GM23248 (cell line): Measurements from ENCODE around the gene CST9. TPM values are rescaled to one million over a fixed set of nuclear protein-coding genes. Genes with fewer than 3 reads are reported as not detected.
"Not testable (repeated sequence)": the region's sequence is repeated elsewhere in the genome, so short reads cannot be mapped to it uniquely, and the experiment has no call there.

Experiments
- DNase-seq: peaks from one replicate; pipeline ENCODE4 v3.0.0-alpha.2; 2015
- H2AFZ ChIP-seq: fragments of 200-600 bp; sonication (generic); 2 replicates; pipeline ENCODE4 v1.6.1; 2016; ENCODE audit warnings: antibody characterized with exemption
- H3F3A ChIP-seq: fragments of 200-600 bp; sonication (generic); 2 replicates; pipeline ENCODE4 v1.6.1; 2016; ENCODE audit warnings: mild to moderate bottlenecking, antibody characterized with exemption, mixed run types; ENCODE audit not compliant: insufficient read depth
- H3K27ac ChIP-seq: fragments of 200-600 bp; sonication (generic); 2 replicates; pipeline ENCODE4 v1.5.1; 2016; ENCODE audit warnings: mild to moderate bottlenecking
- H3K27me3 ChIP-seq: fragments of 200-600 bp; sonication (generic); replicated peaks from 2 replicates; pipeline ENCODE4 v1.6.1; 2016; ENCODE audit warnings: mild to moderate bottlenecking; ENCODE audit not compliant: insufficient read depth
- H3K36me3 ChIP-seq: fragments of 200-600 bp; sonication (generic); 2 replicates; pipeline ENCODE4 v1.6.1; 2016; ENCODE audit warnings: low read depth, mild to moderate bottlenecking
- H3K4me1 ChIP-seq: fragments of 200-600 bp; sonication (generic); 2 replicates; pipeline ENCODE4 v1.6.1; 2016; ENCODE audit warnings: mild to moderate bottlenecking; ENCODE audit not compliant: insufficient read depth
- H3K4me2 ChIP-seq: fragments of 200-600 bp; sonication (generic); one replicate; pipeline ENCODE4 v1.6.1; 2016; ENCODE audit warnings: mild to moderate bottlenecking; ENCODE audit not compliant: unreplicated experiment
- H3K4me3 ChIP-seq: fragments of 200-600 bp; sonication (generic); 2 replicates; pipeline ENCODE4 v1.5.1; 2016; ENCODE audit warnings: mild to moderate bottlenecking
- H3K79me2 ChIP-seq: fragments of 200-600 bp; sonication (generic); 2 replicates; pipeline ENCODE4 v1.6.1; 2016; ENCODE audit warnings: mild to moderate bottlenecking; ENCODE audit not compliant: insufficient read depth
- H3K9ac ChIP-seq: fragments of 200-600 bp; sonication (generic); 2 replicates; pipeline ENCODE4 v1.6.1; 2016; ENCODE audit warnings: mild to moderate bottlenecking
- H3K9me2 ChIP-seq: fragments of 200-600 bp; sonication (generic); 2 replicates; pipeline ENCODE4 v1.6.1; 2016; ENCODE audit warnings: mixed run types, mild to moderate bottlenecking, moderate library complexity; ENCODE audit not compliant: insufficient read depth
- H3K9me3 ChIP-seq: fragments of 200-600 bp; sonication (generic); one replicate; pipeline ENCODE4 v1.6.1; 2017; ENCODE audit warnings: low read depth
- H4K20me1 ChIP-seq: fragments of 200-600 bp; sonication (generic); 2 replicates; pipeline ENCODE4 v1.6.0; 2016; ENCODE audit not compliant: insufficient read depth
- EZH2 ChIP-seq: fragments of 200-600 bp; sonication (generic); IDR thresholded peaks from 2 replicates; pipeline ENCODE4 v1.6.1; 2018; ENCODE audit warnings: antibody characterized with exemption, mild to moderate bottlenecking; ENCODE audit not compliant: insufficient read depth, poor library complexity, severe bottlenecking
- EZH2phosphoT487 ChIP-seq: fragments of 200-600 bp; sonication (generic); IDR thresholded peaks from 2 replicates; pipeline ENCODE4 v1.6.1; 2018; ENCODE audit warnings: antibody characterized with exemption, moderate library complexity, mild to moderate bottlenecking, low read depth; ENCODE audit not compliant: insufficient read depth
- WGBS, 2 experiments: methylation state at CpG; one replicate each; pipeline ENCODE4 v1.1.6; 2015 to 2017; ENCODE audit warnings: low lambda C conversion rate in 2 of 2, low coverage in 1 of 2; ENCODE audit errors: missing lambda C conversion rate in 2 of 2; 5-methylcytosine and 5-hydroxymethylcytosine counted together
- in situ Hi-C: fragments of 300-500 bp; cut with MboI; formaldehyde crosslinking; loops from 2 replicates; pipeline ENCODE4 v1.15.0; 2020
- polyA plus RNA-seq: library from polyadenylated mRNA; unstranded; fragments of >200 nt; fragmentation: Nextera tagmentation; extraction: Ambion mirVana; gene quantifications from 2 replicates; pipeline ENCODE4 v1.2.1, GENCODE V29; 2016
- total RNA-seq: library from RNA; depleted of rRNA; stranded (reverse); fragments of >200 nt; shearing (Covaris generic); gene quantifications from 2 replicates; pipeline ENCODE4 v1.2.3, GENCODE V29; 2014

CST9 gene
- total and polyA plus RNA-seq, 2 experiments from 2014 or later: not detected

GRCh38 chr20:23582293-23582692 lies 23.4 kb downstream of the CST9 start:
- TF ChIP-seq EZH2 (no peak), EZH2phosphoT487 (no peak)
- Histone ChIP-seq H3K27me3 (0 out of 2 replicates have a peak, but pooled peaks cover 8% of the 10 kb centered on the region), H3K27ac (no peak overlapping the region), H3K36me3 (no peaks in the 10 kb centered on the region), H3K9me3 (no peaks in the 10 kb centered on the region), H3K9me2 (no peaks in the 10 kb centered on the region), H3F3A (no peaks in the 10 kb centered on the region), H4K20me1 (no peaks in the 10 kb centered on the region), H3K4me1 (no peaks in the 10 kb centered on the region), H3K79me2 (no peaks in the 10 kb centered on the region), H3K4me3 (no peak overlapping the region), H3K9ac (no peak overlapping the region), H2AFZ (no peak overlapping the region), H3K4me2 (no peak overlapping the region)
- DNase-seq: no peak
- in situ Hi-C loops: no loop called here
- WGBS, 2 experiments: 12 to 20% methylated on average over 1 of the region's 1 CpG

DNA sequence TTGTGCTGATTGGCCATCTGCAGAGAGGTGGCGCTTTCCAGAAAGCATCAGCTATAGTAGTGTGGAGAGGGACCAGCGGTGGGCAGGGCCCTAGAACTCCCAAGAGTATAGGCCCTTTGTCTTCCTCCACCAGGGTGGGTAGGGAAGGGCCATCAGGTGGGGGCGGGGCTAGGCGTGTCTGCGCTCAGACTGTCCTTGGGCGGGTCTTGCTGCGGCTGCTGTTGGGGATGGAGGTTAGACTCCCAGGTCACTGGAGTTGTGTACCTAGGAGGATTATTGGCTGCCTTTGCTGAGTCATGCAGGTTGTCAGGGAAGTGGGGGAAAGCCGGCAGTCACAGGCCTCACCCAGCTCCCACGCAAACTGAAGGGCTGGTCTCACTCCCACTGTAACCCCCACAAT lies 23.9 kb downstream of the CST9 start:
- H3F3A ChIP-seq, H3K79me2 ChIP-seq, H3K27ac ChIP-seq, H4K20me1 ChIP-seq, H2AFZ ChIP-seq, H3K9ac ChIP-seq, H3K4me1 ChIP-seq, in situ Hi-C loops, H3K36me3 ChIP-seq, H3K9me2 ChIP-seq, H3K27me3 ChIP-seq, H3K4me3 ChIP-seq, H3K9me3 ChIP-seq, DNase-seq, H3K4me2 ChIP-seq: not testable (repeated sequence)
- WGBS, 2 experiments: 65 to 75% methylated on average over 7 to 9 of the region's 9 CpGs

DNA sequence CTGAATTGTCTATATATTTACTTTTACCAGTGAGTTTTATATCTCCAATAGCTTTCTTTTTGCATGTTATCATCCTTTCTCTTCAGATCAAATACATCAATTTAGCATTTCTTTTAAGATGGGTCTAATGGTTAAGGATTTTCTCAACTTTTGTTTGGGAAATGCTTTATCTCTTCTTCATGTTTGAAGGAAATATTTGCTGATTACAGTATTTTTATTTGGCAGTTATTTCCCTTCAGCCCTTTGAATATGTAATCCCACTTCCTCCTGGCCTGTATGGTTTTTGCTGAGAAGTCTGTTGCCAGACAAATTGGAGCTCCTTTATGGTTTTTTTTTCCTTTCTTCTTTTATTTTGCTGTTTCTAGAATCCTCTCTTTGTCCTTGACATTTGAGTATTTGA lies 30.7 kb downstream of the CST9 start:
- Histone ChIP-seq H3K36me3 (no peaks in the 10 kb centered on the region), H3K4me1 (no peaks in the 10 kb centered on the region), H3K27me3 (0 out of 2 replicates have a peak, but pooled peaks cover 11% of the 10 kb centered on the region), H3K9me2 (no peaks in the 10 kb centered on the region), H3K79me2 (no peaks in the 10 kb centered on the region), H3F3A (no peaks in the 10 kb centered on the region), H4K20me1 (no peaks in the 10 kb centered on the region), H3K27ac (no peak overlapping the region), H3K4me3 (no peak overlapping the region), H3K9me3 (no peaks in the 10 kb centered on the region), H3K4me2 (no peak overlapping the region), H3K9ac (no peak overlapping the region), H2AFZ (no peak overlapping the region)
- in situ Hi-C loops: no loop called here
- DNase-seq: no peak
- TF ChIP-seq EZH2phosphoT487: no peak
- TF ChIP-seq EZH2: no peak

DNA sequence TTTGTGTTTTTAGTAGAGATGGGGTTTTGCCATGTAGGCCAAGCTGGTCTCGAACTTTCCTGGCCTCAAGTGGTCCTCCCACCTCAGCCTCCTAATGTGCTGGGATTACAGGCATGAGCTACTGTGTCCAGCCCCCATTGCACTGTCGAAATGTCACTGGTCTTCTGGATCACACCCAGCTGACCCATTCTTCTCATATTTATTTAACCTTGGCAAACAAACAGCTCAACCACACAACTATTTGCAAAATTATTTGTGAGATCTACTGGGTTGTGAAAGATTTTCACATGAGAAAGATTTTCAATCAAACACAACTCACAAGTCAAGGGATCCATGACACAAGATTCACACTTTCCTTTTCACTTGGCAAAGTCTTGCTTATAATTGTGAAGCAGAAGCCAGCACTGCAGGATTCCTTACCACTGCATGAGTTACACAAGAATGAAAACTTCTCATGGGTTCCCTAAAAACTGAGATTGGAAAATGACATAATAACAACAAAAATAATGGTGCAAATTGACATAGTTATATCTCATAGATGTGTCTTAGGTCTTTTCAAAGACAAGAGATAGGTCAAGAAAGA lies 35.4 kb downstream of the CST9 start:
- Histone ChIP-seq H3K79me2 (no peaks in the 10 kb centered on the region), H2AFZ (no peak overlapping the region), H3K4me1 (no peaks in the 10 kb centered on the region), H3K27ac (no peak overlapping the region), H3F3A (no peaks in the 10 kb centered on the region), H3K36me3 (no peaks in the 10 kb centered on the region), H3K9me2 (no peaks in the 10 kb centered on the region), H3K4me3 (no peak overlapping the region), H3K27me3 (peaks cover 3% of the 10 kb centered on the region; the same call in 1 of the 2 replicates), H3K9ac (no peak overlapping the region), H3K4me2 (no peak overlapping the region), H4K20me1 (no peaks in the 10 kb centered on the region), H3K9me3 (no peaks in the 10 kb centered on the region)
- 16 to 26% methylated on average over 2 of the region's 2 CpGs for WGBS, 2 experiments
- DNase-seq: no peak
- in situ Hi-C loops: no loop called here
- no peak for TF ChIP-seq EZH2
- TF ChIP-seq EZH2phosphoT487: no peak

DNA sequence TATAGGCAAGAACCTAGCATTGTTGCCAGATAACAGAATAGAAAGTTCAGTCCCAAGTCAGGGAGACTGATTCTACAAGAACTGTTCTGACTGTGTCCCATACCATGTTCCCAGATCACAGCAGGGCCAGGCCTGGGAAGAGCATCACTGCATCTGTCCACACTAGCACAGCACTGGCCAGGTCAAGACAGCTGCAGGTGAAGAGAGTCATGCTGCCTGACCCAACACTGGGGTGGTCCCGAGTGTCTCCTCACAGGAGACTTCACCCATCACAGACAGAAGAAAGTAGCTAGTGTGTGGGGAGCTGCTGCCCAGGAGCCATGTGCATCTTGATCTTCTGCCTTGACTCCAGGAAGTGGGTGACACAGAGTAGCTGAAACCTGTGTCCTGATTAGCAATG lies 36.1 kb downstream of the CST9 start:
- in situ Hi-C loops: no loop called here
- Histone ChIP-seq H3K9me3 (no peaks in the 10 kb centered on the region), H3K9me2 (no peaks in the 10 kb centered on the region), H3K27ac (no peak overlapping the region), H3K27me3 (peaks cover 3% of the 10 kb centered on the region; the same call in 1 of the 2 replicates), H3K4me1 (no peaks in the 10 kb centered on the region), H2AFZ (no peak overlapping the region), H3K4me3 (no peak overlapping the region), H3K9ac (no peak overlapping the region), H3K4me2 (no peak overlapping the region), H3K79me2 (no peaks in the 10 kb centered on the region), H3F3A (no peaks in the 10 kb centered on the region), H4K20me1 (no peaks in the 10 kb centered on the region), H3K36me3 (no peaks in the 10 kb centered on the region)
- WGBS, 2 experiments: 0 to 30% methylated on average over 1 of the region's 1 CpG
- DNase-seq: no peak
- TF ChIP-seq EZH2phosphoT487 (no peak), EZH2 (no peak)
